ENCODE measurements around the gene VWA5B2.
A peak's percentile ranks its signal among the peaks of the same experiment; 100 is the strongest.
"Not testable (repeated sequence)": the region's sequence is repeated elsewhere in the genome, so short reads cannot be mapped to it uniquely, and the experiment has no call there.

Gene VWA5B2

DNA sequence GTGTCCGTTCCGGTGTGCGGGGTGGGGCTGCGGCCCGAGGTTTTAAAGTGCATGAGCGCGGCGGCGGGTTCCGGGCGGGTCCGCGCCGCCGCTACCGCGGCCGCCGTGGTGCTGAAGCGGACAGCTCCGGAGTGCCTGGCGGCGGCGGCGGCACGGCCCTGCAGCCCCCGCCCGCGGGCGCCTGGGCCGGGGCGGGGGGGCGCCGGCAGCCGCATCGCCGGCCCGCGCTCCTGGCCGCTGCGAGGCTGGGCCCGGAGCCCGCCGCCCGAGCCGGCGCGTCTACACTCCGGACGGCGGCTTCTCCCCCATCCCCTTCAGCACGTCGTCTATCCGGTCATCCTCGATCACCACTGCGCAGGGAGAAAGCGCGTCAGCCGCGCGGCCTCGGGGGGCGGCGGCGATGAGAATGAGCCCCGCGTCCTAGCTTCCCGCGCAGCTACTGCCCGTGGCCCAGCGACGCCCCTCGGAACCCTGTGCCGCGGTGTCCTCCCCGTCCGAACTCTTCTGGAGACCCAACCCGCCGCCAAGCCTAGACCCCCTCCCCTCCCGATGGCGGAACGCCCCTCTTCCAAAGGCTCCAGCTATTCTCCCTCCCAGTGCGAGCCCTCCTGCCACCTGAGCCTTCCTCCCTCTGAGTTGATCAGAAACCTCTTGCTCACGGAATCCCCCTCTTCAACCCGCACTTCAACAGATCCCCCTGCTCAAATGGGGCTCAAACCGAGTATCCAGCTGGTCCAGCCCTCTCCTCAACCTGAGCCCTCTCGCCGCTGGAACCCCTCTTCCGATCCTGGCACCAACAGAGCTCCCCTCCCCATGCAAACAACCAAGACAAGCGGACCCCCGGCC is 30.7 kb downstream of the VWA5B2 start:
- DNase-seq (ENCODE audit: low read depth): peak; percentile 30
- H3K4me3 ChIP-seq (replicated peaks; ENCODE audit: low read depth, low read length): peak overlapping the region; percentile 41
- TF ChIP-seq CTCF (IDR thresholded peaks at IDR 0.05; ENCODE audit: low read length, missing control alignments): no peak

DNA sequence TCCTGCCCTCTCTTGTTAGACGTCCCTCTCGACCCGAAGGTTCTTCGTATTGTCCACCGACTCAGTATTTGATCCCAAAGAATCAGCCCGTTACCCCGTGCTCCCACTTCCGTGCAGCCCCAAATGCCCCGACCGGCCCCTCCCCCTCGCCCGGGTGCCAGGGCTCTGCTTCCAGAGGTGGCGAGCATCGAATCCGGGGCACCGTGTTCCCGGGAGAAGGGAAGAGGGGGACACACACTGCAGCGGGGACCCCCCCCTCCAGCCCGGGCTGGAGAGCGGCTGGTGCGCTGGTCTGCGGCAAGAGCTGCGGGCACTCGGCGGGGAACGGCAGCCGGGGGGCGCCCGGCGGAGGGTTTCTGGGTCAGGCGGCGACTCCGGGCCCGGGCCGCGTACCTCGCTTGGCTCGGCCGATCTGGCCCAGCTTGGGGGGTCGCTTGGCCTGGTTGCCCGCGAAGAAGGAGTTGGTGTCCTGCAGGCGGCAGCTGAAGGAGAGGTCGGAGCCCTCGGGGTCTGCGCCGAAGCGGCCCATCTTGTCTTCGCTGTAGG is 31.4 kb downstream of the VWA5B2 start:
- no peak for TF ChIP-seq CTCF (IDR thresholded peaks at IDR 0.05; ENCODE audit: low read length, missing control alignments)
- peak overlapping the region; percentile 41 for H3K4me3 ChIP-seq (replicated peaks; ENCODE audit: low read depth, low read length)
- DNase-seq (ENCODE audit: low read depth): no peak

GRCh38 chr3:184261270-184261853 is 32.0 kb downstream of the VWA5B2 start, which contains the start of gene CAMK2N2:
Gene CAMK2N2 (minus strand): TSS chr3:184261553. CDS start chr3:184261285, 268 bp downstream.
- peak within 1 kb of the TSS; percentile 59 for H3K4me3 ChIP-seq (replicated peaks; ENCODE audit: low read depth, low read length)
- DNase-seq (ENCODE audit: low read depth): peak; percentile 69
- TF ChIP-seq CTCF (IDR thresholded peaks at IDR 0.05; ENCODE audit: low read length, missing control alignments): no peak

DNA sequence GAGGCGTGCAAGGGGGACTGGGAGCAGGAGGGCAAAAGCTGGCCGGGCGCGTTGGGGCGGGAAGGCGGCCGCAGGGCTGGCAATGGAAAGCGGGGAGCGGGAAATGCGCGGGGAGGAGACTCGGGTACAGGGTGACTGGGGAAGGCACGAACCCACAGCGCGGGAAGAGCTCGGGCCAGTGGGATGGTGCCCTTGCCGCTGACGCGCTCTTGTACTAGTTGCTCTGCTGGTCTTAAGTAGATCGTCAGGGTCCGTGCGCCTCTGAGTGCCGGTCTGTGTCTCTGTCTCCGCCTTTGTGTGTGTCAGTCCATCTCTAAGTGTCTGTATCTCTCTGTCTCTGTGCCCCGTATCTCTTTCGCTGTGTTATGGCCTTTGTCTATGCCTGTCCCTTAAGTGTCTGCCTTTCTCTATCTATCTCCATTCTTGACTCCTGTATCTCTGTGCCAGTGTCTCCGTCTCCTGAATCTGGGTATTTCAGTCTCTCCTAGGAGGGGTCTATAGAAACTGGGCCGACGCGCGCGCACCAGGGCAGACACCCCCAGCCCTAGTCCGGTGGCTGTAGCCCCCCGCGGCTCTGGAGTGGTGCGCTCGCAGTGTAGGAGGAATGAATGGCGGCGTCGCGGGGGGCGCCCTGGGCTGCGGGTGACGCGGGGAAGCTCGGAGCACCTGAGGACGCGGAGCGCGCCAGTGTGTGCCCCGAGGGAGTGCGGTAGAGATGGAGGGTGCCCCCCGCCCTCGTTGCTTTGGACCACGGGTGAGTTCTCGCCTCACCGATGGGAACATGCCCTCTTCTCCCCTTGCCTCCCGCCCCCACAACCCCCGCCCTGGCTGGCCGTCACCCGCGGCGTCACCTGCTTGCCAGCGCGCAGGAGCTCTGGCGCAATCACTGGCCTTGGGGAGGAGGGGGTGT is 32.7 kb downstream of the VWA5B2 start:
- DNase-seq (ENCODE audit: low read depth): peak; percentile 41
- no peak for TF ChIP-seq CTCF (IDR thresholded peaks at IDR 0.05; ENCODE audit: low read length, missing control alignments)
- H3K4me3 ChIP-seq (replicated peaks; ENCODE audit: low read depth, low read length): peak overlapping the region; percentile 59

DNA sequence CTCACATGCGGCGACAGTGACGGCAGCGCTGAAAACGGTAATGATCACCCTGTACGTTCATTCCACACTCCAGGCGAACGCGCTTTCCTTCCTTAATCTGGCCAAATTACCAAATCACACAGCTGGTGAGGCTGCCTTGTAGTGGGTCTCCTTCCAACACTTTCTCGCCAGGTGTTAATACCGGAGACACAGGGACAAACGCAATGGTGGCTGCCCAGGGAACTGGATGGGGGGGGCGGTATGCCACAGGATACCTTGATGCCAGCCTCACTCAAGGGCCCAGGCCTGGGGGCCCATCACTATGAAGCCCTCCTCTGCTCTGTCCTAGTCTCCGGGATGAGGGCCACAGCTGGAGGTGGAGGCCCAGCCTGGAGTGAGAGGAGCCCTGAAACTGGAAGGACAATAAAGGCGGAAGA is 33.4 kb downstream of the VWA5B2 start:
- no peak for TF ChIP-seq CTCF (IDR thresholded peaks at IDR 0.05; ENCODE audit: low read length, missing control alignments)
- H3K4me3 ChIP-seq (replicated peaks; ENCODE audit: low read depth, low read length): no peak overlapping the region
- no peak for DNase-seq (ENCODE audit: low read depth)

- not testable (repeated sequence) for H3K4me3 ChIP-seq (replicated peaks; ENCODE audit: low read depth, low read length); DNase-seq (ENCODE audit: low read depth)
Observed at GRCh38 chr3:184267249-184267648, 37.9 kb downstream of the VWA5B2 start.

Measured in fibroblast of pulmonary artery (primary cell).